PC-3 (cell line): ENCODE results near the gene KDELR3. TPM values are rescaled to one million over a fixed set of nuclear protein-coding genes. Genes with fewer than 3 reads are reported as not detected.
A peak's percentile ranks its signal among the peaks of the same experiment; 100 is the strongest.

ENCODE experiments used
- ATAC-seq: fragments of 200-7000 bp; cut with Tn5 transposase; 2 replicates; pipeline ENCODE4 v1.9.1; 2020; ENCODE audit warnings: mild to moderate bottlenecking, moderate library complexity
- Bru-seq: library from RNA; stranded (reverse); fragments of 400-500 nt; gene quantifications from one replicate; lab custom pipeline; 2021; lab: Mats Ljungman, UMichigan
- BruChase-seq, 2 experiments: library from RNA; stranded (reverse); fragments of 400-500 nt; gene quantifications; one replicate each; lab custom pipeline; 2021; lab: Mats Ljungman, UMichigan
- BruUV-seq: library from RNA; stranded (reverse); fragments of 400-500 nt; replicated peaks from 2 replicates; lab custom pipeline; 2021; lab: Mats Ljungman, UMichigan
- CTCF ChIA-PET: fragments of 300-600 bp; sonication (Branson Sonifier 250); formaldehyde crosslinking; loops from one replicate; lab custom pipeline; 2022; ENCODE audit warnings: antibody characterized with exemption; lab: Charles Lee
- POLR2A ChIA-PET: fragments of 300-600 bp; sonication (Branson Sonifier 250); formaldehyde crosslinking; loops from one replicate; lab custom pipeline; 2022; ENCODE audit warnings: antibody characterized with exemption; ENCODE audit not compliant: unreplicated experiment; lab: Charles Lee
- DNase-seq: peaks from one replicate; pipeline ENCODE4 v3.0.0-alpha.2; 2015
- H2AFZ ChIP-seq: fragments of 300-600 bp; sonication (generic); 2 replicates; pipeline ENCODE4 v1.6.0; 2016; ENCODE audit warnings: antibody characterized with exemption, low read length
- H3F3A ChIP-seq: fragments of 300-600 bp; sonication (generic); one replicate; pipeline ENCODE4 v1.6.0; 2017; ENCODE audit warnings: antibody characterized with exemption, low read length, control low read depth, mild to moderate bottlenecking; ENCODE audit not compliant: unreplicated experiment
- H3K27ac ChIP-seq: fragments of 300-600 bp; sonication (generic); 2 replicates; pipeline ENCODE4 v1.5.1; 2016; ENCODE audit warnings: mild to moderate bottlenecking, low read length
- H3K27me3 ChIP-seq: fragments of 300-600 bp; sonication (generic); 2 replicates; pipeline ENCODE4 v1.6.1; 2016; ENCODE audit warnings: low read length, mixed read lengths
- H3K36me3 ChIP-seq: fragments of 300-600 bp; sonication (generic); 2 replicates; pipeline ENCODE4 v1.6.1; 2016; ENCODE audit warnings: low read depth, mixed run types, low read length, mixed read lengths
- H3K4me1 ChIP-seq: fragments of 300-600 bp; sonication (generic); 2 replicates; pipeline ENCODE4 v1.5.1; 2016; ENCODE audit warnings: low read length; ENCODE audit not compliant: insufficient read depth
- H3K4me2 ChIP-seq: fragments of 300-600 bp; sonication (generic); 2 replicates; pipeline ENCODE4 v1.6.0; 2016; ENCODE audit warnings: low read length
- H3K4me3 ChIP-seq: fragments of 300-600 bp; sonication (generic); 2 replicates; pipeline ENCODE4 v1.5.1; 2016; ENCODE audit warnings: mild to moderate bottlenecking, low read length, mixed read lengths
- H3K79me2 ChIP-seq: fragments of 300-600 bp; sonication (generic); 2 replicates; pipeline ENCODE4 v1.6.1; 2017; ENCODE audit warnings: low read length, mixed read lengths
- H3K9ac ChIP-seq: fragments of 300-600 bp; sonication (generic); 2 replicates; pipeline ENCODE4 v1.6.0; 2016; ENCODE audit warnings: mild to moderate bottlenecking, low read length
- H3K9me2 ChIP-seq: fragments of 300-600 bp; sonication (generic); replicated peaks from 2 replicates; pipeline ENCODE4 v1.6.1; 2016; ENCODE audit warnings: mixed run types, low read length, mixed read lengths
- H3K9me3 ChIP-seq: fragments of 300-600 bp; sonication (generic); 2 replicates; pipeline ENCODE4 v1.6.1; 2016; ENCODE audit warnings: low read length, mixed read lengths
- H4K20me1 ChIP-seq: fragments of 300-600 bp; sonication (generic); 2 replicates; pipeline ENCODE4 v1.6.1; 2016; ENCODE audit warnings: low read length, mixed read lengths
- CTCF ChIP-seq: fragments of 300-600 bp; sonication (generic); conservative IDR thresholded peaks from 2 replicates; pipeline ENCODE4 v1.5.1; 2017; ENCODE audit warnings: antibody characterized with exemption, low read depth, mild to moderate bottlenecking, low read length
- EZH2 ChIP-seq: fragments of 300-600 bp; sonication (generic); IDR thresholded peaks from one replicate; pipeline ENCODE4 v1.6.1; 2017; ENCODE audit warnings: antibody characterized with exemption, mild to moderate bottlenecking, low read length; ENCODE audit not compliant: unreplicated experiment
- EZH2phosphoT487 ChIP-seq: fragments of 300-600 bp; sonication (generic); IDR thresholded peaks from 2 replicates; pipeline ENCODE4 v1.6.1; 2018; ENCODE audit warnings: mild to moderate bottlenecking, antibody characterized with exemption, low read length, borderline replicate concordance
- intact Hi-C: fragments of 100-400 bp; cut with micrococcal nuclease; formaldehyde crosslinking; loops from 2 replicates; pipeline ENCODE4 v1.9.0; 2023
- long read RNA-seq: library from polyadenylated mRNA; unstranded; transcript quantifications from one replicate; pipeline ENCODE4 v2.0.0, GENCODE V29; 2021; ENCODE audit not compliant: unreplicated experiment
- total RNA-seq: library from RNA; depleted of rRNA; stranded (reverse); fragments of >200 nt; gene quantifications from 2 replicates; pipeline ENCODE4 v1.2.3, GENCODE V29; 2014; rRNA removed

Gene KDELR3
- total RNA-seq: 17.7 and 22.6 TPM in 2 replicates
- Bru-seq, nascent RNA: percentile 55 among the genes with signal in this experiment
- BruChase-seq, experiment 1, labeled RNA remaining after a 6-hour chase: percentile 69 among the genes with signal in this experiment
- BruChase-seq, experiment 2, labeled RNA remaining after a 2-hour chase: percentile 54 among the genes with signal in this experiment
- long read RNA-seq, transcript KDELR3-201 (5 exons, 1,728 nt): major isoform, 144 of 157 reads
- long read RNA-seq, partial matches to known transcripts: 3 of 157 reads
- long read RNA-seq, other reads (novel, unspliced or antisense): 7 of 157 reads

- CTCF ChIA-PET: no interaction called here
- POLR2A ChIA-PET: interaction anchor here (0.5 kb wide), 2 partner anchors 11 to 59 kb away, joined by 3 to 4 read pairs; no protein-coding TSS in a partner anchor
- BruUV-seq: TSS peak; percentile 77
These were observed at the start of gene KDELR3 for GRCh38 chr22:38467904-38468442. Gene KDELR3 (plus strand): TSS chr22:38468096. CDS start chr22:38468234, 138 bp downstream.

GRCh38 chr22:38418589-38418988, 49.3 kb upstream of the KDELR3 start:
- DNase-seq: no peak
- TF ChIP-seq EZH2 (no peak), CTCF (no peak), EZH2phosphoT487 (no peak)

More at GRCh38 chr22:38467904-38468442, at the start of gene KDELR3:
- H3K4me3 ChIP-seq: peak within 1 kb of the TSS; percentile 76
- peak; percentile 95 for ATAC-seq
- H3K79me2 ChIP-seq: no peaks in the 10 kb centered on the region
- peak within 1 kb of the TSS; percentile 96 for H2AFZ ChIP-seq
- TF ChIP-seq CTCF: no peak
- TF ChIP-seq EZH2: no peak
- no peak for TF ChIP-seq EZH2phosphoT487
- no peaks in the 10 kb centered on the region for H3K9me2 ChIP-seq
- H3K9ac ChIP-seq: peak within 1 kb of the TSS; percentile 77
- H3K27ac ChIP-seq: no peak within 1 kb of the TSS
- H3K9me3 ChIP-seq: no peaks in the 10 kb centered on the region
- no peaks in the 10 kb centered on the region for H3F3A ChIP-seq
- H4K20me1 ChIP-seq: no peaks in the 10 kb centered on the region
- no peaks in the 10 kb centered on the region for H3K36me3 ChIP-seq
- DNase-seq: peak; percentile 62
- H3K27me3 ChIP-seq: no peaks in the 10 kb centered on the region
- H3K4me2 ChIP-seq: peak within 1 kb of the TSS; percentile 97
- peaks cover 5% of the 10 kb centered on the region; the same call in 1 of the 2 replicates for H3K4me1 ChIP-seq
- intact Hi-C loops: no loop called here

More at GRCh38 chr22:38418589-38418988, 49.3 kb upstream of the KDELR3 start:
- no TSS peak for BruUV-seq
- Histone ChIP-seq H3K27ac (no peak overlapping the region), H3K9ac (no peak overlapping the region), H3K4me1 (no peaks in the 10 kb centered on the region), H3K27me3 (no peaks in the 10 kb centered on the region), H3K36me3 (no peaks in the 10 kb centered on the region), H2AFZ (no peak overlapping the region), H3F3A (no peaks in the 10 kb centered on the region), H3K4me3 (no peak overlapping the region), H3K9me2 (no peaks in the 10 kb centered on the region), H3K9me3 (no peaks in the 10 kb centered on the region), H3K79me2 (no peaks in the 10 kb centered on the region), H3K4me2 (no peak overlapping the region), H4K20me1 (no peaks in the 10 kb centered on the region)
- no peak for ATAC-seq
- POLR2A ChIA-PET: no interaction called here
- CTCF ChIA-PET: no interaction called here
- intact Hi-C loops: no loop called here
